ENCODE results near the gene ACLY.
A peak's percentile ranks its signal among the peaks of the same experiment; 100 is the strongest.

ACLY gene

DNA sequence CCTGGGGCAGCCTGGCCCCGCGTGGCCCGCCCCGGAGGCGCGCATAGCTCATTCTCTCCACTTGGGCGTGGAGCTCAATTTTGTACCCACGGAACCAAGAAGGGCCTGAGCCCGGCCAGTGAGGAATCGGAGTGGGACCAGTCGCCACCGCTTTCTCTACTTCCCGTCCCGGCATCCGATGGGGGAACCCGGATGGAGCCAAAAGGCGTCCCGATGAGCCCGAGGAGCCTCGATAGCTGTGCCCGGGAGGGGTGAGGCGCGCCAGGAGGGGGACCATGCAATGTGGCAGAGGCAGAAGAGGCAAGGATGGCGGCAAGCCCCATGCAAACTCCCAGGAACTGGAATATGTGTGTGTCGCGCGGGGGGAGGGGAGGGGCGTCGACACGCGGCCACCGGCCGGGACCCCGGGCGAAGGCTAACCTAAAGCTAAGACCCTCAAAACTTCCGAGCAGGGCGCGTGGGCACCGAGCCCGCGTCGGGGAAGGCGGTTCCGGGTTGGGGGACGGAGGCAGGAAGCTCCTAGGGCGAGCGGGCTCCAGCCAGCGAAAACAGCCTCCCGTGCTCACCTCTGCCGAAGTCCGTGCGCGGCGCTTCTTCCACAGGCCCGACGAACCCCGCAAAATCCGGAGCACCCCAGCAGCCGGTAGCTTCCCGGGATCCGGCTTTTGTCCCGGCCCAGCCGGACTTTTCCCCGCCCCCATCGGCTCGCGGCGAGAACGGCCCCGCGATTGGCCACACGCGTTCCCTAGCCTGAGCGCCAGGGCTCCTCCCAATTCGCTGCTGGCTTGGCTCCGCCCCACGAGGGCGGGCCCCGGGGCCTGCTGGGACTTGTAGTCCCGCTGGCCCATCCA, at the start of gene ACLY:
ACLY (minus strand) TSS at position 638 of the 851 bp plus-strand sequence. CDS start 5,078 bp downstream, outside the sequence.
- peak; percentile 98 to 99 (median 99) for DNase-seq

DNA sequence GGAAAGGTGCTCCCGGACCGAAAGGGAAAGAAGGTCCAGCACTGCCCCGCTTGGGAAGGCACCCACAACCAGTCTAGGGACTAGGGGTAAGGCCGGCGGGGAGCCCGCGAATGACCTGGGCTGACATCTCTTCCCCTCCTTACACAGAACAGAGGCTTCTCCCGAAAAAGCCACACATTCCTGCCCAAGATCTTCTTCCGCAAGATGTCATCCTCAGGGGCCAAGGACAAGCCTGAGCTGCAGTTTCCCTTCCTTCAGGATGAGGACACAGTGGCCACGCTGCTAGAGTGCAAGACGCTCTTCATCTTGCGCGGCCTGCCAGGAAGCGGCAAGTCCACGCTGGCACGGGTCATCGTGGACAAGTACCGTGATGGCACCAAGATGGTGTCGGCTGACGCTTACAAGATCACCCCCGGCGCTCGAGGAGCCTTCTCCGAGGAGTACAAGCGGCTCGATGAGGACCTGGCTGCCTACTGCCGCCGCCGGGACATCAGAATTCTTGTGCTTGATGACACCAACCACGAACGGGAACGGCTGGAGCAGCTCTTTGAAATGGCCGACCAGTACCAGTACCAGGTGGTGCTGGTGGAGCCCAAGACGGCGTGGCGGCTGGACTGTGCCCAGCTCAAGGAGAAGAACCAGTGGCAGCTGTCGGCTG, 49.3 kb upstream of the ACLY start:
- DNase-seq, result no peak

DNA sequence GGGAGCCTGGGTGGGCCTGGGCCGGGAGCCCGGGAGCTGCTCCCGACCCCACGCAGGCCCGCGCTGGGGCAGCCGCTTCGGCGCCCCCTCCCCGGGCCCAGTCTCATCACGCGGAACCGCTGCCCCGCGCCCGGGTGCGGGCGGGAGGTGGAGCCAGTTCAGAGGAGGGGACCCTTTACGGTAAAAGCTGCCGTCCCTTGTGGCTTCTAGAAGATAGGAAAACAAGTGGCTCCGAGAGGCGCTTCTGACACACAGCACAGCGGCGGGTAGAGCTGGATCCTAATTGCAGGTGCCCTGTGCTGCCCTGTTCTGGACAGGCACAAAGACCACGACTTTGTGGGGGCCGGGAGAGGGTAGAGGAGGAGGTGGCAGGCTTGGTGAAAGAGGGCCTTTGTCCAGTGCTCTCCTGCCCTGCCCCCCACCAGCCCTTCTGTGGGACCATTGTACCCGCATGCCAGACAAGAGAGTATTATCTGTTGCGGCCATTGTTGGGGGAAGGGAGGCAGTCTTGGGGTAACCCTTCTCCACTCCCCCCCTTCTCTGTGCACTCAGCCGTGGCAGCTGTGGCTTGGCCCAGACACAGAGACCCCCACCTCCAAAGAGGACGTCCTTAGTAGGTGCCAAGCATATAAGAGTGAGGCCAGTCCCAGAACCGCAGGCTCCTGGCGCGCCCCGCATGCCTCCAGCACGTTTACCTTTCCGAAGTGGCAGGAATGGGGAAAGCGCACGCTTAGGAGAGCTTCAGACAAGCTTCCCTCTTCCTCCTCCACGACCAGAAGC, 48.6 kb upstream of the ACLY start:
- DNase-seq, result no peak

DNA sequence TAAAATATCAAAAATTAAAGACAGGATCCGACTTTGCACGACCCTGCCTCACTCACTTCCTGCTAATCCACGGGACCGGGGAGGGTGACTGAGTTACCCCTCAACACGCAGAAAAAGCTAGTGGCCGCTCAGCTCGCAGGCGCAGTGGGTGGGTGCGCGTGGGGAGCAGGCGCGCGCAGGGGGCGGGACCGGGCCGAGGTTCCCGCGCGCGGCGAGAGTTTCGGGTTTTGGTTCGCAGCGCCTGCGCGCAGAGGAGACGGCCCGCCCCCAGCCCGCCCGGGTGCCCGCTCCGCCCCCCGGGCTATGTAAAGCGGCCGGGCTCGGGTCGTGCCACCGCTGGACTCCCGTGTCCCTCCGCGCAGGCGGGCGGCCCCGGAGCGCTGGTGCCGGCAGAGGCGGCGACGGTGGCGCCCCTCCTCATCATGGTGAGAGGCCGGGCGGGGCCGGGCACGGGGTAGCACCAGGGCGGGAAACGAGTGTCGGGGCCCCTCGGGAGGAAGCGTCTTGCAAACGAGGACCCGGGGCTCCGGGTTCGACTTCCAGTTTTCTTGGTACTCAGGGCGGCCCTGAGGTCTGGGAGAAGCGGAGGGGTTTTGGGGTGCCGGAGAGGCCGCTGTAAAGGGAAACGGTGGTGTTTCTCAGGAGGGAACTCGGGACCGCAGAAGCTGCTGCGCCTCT, 47.9 kb upstream of the ACLY start, which contains the start of gene CNP:
CNP (plus strand) TSS at position 333 of the 678 bp plus-strand sequence; CDS start at position 423, 90 bp downstream.
- peak; percentile 97 to 99 (median 98) for DNase-seq

DNA sequence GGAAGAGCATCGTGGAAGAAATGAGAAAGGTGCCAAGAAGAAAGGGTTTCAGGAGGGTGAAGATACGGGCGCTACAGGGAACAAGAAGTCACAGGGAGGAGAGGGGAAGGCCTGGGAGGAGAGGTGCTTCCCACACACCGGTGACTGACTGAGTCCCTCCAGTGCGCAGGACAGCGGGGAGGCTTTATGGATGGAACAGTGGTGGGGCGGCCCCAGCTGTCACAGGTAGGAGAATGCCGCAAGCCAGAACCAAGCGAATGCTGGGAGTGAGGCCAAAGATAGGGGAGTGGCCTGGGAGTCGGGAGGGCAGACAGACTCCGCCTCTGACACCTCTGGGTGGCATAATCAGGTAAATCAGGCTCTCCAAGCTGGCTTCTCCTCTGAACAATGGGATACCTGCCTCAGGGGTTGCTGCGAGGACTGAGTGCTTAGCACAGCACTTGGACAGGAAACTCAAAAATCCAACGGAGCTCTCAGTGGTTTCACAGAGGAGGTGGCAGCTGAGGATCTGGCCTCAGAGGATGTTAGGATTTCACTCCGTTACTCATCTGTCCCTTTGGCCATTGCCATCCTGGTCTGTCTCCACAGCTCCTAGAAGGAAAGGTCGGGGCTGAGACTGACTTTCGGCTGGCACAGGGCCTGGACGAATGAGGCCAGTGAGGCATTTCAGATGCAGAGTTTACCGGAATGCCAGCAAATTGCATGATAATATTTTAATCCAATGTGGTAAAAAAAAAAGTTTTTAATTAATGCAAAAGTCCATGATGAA, 47.1 kb upstream of the ACLY start:
- peak; percentile 49 to 71 (median 63) for DNase-seq

DNA sequence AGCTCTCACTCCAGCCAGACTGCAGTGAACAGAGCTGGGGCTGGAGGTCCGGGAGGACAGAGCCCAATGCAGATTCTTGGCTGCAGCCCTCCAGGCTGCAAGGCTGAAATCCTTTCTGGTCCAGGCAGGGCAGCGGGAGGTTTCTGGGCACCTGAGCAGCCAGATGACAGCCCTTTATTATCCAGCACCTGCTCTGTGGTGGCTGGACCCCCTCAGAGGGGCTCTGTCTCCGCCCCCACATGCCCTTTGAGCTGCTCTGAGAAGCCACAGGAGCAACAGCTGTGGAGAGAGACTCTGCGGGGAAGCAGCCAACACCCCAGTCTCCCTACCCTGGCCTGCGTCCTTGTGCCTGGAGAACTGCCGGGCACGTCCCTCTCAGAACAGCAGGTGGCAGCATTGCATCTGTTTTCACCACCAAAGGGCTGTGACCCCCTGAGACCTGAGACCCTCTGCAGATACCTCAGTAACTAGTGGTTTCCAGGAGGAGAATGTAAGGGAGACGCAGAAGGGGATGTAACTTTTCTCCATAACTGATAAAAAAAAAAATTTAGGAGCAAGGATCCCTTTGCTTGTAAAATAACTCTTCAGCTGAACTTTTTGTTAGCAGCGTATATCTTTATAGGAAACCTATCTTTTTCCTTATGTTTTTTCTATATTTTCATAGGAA, 44.1 kb upstream of the ACLY start:
- DNase-seq, result peak; percentile 76 to 84 (median 81)

DNA sequence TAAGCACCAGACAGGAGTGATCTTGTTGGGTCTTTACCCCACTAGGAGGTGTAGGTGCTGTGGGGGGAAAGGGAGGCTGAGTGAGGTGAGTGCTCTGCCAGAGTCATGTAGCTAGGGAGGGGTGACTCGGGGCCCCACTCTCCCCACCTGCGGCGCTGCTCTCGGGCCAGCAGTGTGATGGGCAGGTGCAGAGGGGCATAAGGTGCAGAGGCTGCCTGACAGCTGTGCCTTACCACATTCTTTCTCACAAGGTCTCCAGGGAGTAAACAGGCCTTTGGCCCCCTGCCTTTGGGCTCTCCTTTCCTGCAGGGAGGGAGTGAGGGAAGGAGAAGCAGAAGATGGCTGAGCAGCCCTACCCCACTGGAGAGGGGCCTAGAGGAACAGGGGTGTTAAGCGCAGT, 43.4 kb upstream of the ACLY start:
- DNase-seq, result no peak

DNA sequence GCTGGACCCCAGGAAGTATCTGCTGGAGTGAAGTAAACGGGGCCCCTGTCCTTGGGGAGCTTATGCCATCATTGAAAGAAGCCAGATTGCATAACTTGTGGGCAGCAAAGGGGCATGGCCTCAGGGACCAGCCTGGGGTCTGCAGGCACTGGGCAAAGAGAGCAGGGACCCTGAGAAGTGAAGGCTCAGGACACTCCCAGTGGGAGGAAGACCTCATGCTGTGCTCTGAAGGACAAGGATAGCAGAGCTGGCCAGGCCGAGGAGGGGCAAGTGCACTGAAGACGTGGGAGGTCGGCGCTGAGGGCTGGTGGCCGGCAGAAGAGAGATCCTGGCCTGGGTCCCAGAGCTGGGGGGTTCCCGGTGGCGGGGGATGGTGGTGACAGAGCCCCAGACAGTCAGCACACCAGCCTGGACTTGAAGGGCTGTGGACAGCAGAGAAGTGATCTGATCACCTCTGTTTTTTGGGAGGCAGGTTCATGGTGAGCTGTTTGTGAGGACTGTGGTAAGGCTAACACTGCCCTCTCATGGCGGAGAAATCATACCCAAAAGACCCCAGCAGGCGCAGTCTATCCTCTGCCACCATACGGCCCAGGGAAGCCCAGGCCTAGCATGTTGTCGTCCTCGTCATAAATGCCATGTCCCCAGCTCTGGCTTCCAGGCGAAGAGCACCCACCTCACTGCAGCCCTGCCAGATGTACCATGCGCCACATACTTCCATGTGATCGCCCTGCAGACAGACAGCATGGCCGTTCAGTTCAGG, 40.8 kb upstream of the ACLY start:
- DNase-seq, result peak in 2 of 3 donors; percentile 20 to 39

DNA sequence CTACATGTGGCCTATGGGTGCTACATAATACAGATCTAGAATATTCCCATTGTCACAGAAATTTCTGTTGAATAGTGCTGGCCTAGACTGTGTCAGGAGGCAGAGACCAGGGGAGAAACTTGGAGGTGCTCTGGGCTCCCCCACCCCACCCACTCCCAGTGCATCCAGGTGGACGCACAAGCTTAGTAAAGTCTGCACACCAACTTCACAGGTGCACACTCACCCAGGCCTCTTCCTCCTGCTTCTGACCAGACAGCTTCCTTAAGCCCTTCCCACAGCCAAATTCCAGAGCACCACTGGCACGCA, 40.2 kb upstream of the ACLY start:
- no peak for DNase-seq

DNA sequence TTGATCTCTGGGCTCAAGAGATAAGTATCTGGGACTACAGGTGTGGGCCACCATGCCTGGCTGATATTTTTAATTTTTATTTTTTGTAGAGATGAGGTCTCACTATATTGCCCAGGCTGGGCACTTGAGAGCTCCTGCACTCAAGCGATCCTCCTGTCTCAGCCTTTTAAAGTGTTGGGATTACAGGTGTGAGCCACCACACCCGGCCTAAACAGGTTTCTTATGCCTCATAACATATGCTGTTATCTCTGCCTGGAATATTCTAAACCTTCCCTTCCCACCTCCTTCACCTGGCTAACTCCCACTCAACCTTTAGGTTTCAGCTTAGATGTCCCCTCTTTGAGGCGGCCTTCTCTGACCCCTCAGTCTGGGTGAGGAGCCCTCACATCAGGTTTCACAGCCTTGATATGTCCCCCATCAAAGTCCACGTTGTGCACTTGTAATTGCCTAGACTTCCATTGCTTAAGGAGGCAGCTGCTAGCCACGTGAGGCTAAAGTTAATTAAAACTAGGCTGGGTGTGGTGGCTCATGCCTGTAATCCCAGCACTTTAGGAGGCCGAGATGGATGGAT, 39.2 kb upstream of the ACLY start:
- no peak for DNase-seq

DNA sequence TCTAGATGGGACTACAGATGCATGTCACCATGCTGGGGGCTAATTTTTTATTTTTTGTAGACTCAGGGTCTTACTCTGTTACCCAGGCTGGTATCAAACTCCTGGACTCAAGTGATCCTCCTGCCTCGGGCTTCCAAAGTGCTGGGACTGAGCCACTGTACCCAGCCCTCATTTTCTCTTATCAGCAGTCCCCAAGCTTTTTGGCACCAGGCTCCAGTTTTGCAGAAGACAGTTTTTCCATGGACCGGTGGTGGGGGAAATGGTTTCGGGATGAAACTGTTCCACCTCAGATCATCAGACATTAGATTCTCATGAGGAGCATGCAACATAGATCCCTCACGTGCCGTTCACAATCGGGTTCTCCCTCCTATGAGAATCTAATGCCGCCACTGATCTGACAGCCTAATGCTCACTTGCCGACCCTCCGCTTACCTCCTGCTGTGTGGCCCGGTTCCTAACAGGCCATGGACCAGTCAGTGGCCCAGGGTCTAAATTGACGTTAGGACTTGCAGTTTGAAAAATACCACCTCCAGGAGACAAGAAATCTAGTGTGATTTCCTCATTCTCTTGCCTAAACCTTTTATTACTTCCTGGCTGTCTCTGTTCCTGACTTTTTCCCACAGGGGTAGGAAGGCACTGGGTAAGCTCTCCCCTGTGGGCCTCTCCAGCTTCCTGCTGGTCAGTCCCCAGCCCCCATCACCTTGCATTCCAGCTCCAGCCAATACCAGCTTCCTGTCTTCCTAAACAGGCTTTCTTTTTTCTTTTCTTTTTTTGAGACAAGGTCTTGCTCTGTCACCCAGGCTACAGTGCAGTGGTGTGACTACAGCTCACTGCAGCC, 38.5 kb upstream of the ACLY start:
- no peak for DNase-seq

DNA sequence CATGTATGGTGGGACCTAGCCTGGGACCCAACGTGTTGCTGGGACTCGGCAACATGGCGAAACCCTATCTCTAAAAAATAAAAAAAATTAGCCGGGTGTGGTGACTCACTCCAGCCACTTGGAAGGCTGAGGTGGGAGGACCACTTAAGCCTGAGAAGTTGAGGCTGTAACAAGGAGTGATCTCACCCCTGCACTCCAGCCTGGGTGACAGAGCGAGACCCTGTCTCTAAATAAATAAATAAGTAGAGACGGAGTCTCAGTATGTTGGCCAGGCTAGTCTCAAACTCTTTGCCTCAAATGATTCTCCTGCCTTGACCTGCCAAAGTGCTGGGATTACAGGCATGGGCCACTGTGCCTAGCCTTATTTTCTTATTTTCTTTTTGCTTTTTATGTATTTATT, 37.8 kb upstream of the ACLY start:
- DNase-seq, result no peak

DNA sequence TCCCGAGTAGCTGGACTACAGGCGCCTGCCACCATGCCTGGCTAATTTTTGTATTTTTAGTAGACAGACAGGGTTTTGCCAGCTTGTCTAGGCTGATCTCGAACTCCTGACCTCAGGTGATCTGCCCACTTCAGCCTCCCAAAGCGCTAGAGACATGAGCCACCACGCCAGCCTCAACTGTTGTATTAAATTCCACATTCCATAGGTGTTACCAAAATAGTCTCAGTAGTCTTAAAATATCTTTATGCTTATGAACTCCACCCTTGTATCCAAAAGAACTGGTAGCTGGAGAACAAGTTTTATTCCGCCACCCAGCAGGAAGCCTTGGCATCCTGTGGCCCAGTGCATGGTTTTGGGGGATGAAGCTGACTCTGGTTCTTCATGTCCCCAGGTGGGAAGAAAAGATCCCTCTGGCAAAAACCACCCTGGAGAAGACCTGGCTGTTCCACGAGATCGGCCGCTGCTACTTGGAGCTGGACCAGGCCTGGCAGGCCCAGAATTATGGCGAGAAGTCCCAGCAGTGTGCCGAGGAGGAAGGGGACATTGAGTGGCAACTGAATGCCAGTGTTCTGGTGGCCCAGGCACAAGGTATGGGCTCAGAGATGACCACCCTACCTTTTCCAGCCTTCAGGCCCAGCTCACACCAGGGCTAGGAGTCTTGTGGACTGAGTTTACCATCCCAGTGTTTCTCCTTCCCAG, 30.2 kb upstream of the ACLY start:
- DNase-seq, result no peak

DNA sequence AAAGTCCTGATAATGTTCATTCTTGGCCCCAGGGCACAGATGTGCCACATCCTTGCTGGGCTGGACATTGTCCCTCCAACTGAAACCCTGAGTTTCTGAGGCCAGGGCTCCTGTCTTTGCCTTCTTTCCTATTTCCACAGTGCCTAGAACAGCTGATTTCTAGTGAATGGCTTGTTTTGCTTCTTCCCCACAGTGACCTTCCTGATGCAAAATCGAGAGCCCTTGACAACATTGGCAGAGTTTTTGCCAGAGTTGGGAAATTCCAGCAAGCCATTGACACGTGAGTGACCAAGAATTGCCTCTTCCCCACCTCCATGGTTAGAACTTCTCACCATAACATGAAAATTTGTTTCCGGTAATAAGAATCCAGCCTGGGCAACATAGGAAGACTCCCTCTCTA, 26.2 kb upstream of the ACLY start:
- peak in 2 of 3 donors; percentile 16 to 36 for DNase-seq

DNA sequence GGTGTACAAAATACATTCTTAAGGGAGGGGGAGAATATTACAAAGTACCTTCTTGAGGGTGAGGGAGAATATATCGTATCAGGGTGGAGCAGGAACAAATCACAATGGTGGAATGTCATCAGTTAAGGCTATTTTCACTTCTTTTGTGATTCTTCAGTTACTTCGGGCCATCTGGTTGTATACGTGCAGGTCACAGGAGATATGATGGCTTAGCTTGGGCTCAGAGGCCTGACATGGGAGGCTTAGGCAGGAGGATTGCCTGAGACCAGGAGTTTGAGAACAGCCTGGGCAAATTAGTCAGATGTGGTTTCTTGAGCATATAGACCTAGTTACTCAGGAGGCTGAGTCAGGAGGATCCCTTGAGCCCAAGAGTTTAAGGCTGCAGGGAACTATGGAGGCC, 24.7 kb upstream of the ACLY start:
- DNase-seq, result no peak

DNA sequence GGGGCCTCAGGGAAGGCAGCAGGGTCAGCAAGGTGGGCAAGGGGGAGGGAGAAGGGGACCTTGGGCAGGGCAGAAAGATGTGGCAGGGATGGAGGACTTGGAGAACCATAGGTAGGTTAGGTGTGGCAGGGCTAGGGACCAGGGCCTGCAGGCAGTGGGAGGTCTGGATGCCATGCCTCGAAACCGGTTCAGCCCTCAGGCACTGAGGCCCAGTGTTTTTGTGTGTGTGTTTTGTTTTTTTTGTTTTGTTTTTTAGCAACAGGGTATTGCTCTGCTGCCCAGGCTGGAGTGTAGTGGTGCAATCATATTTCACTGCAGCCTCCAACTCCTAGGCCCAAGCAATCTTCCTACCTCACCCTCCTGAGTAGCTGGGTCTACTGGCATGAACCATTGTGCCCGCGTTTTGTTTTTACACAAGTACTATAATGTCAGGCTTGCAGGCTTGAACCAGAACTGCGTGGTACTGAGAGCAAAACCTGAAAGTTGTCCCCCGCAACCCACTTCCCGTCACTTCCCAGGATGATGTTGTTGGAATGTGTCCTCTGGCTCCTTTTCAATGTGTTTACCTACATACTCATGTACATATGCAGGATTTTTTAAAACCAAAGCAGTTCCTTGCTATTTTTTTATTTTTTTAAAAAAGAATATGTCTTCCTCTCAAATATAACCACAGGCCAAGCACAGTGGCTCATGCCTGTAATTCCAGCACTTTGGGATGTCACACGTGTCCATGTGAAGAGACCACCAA, 24.0 kb upstream of the ACLY start:
- no peak for DNase-seq

DNA sequence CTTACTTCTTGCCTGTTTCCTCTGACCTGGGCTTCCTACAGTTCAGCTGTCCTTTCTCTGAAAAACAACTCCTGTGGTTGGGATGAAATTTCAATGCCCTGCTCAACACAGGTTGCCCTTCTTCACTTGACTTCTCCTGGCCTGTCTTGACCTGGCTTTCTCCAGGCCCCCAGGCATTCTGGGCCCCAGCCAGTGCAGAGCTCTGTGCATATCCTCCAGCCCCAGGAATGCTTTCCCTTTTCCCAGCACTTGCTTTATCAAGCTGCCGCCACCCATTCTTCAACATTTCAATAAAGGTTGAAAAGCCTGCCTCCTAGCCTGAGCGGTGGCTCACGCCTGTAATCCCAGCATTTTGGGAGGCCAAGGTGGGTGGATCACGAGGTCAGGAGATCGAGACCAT, 22.4 kb upstream of the ACLY start:
- no peak for DNase-seq

DNA sequence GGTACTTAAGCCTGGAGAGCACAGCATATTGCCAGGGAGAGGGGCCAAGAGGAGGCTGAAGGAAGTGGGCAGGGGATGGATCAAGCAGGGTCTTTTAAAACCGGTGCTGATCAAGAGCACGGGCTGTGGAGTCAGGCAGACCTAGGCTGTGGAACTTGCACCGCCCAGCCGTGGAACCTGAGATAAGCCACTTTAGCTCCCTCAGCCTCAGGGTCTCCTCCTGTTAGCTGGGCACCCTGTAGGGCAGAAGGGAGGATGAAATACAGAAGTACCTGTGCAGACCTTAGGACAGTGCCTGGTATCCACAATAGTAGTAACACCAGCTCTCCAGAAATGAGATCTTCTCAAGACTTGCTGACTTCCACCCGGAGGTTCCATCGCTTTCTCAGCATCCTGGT, 20.9 kb upstream of the ACLY start:
- DNase-seq, result no peak

Data from suppressor macrophage treated with lipopolysaccharide for 1 hour (primary cell).